ENCODE measurements around the gene PSMA2.
A peak's percentile ranks its signal among the peaks of the same experiment; 100 is the strongest.

The PSMA2 gene

GRCh38 chr7:42931834-42932651 lies at the start of gene PSMA2, which contains the start of gene MRPL32:
Gene PSMA2, minus strand, starts transcription at chr7:42932174. Its CDS starts 16 bp downstream, at chr7:42932158.
Gene MRPL32, plus strand, starts transcription at chr7:42932376. Its CDS starts 11 bp downstream, at chr7:42932387.
- peak; percentile 71 for DNase-seq (ENCODE audit: low read depth)

GRCh38 chr7:42981601-42982000 lies 49.6 kb upstream of the PSMA2 start:
- no peak for DNase-seq (ENCODE audit: low read depth)

GRCh38 chr7:42980514-42980913 lies 48.5 kb upstream of the PSMA2 start:
- DNase-seq (ENCODE audit: low read depth), result no peak

GRCh38 chr7:42980084-42980483 lies 48.1 kb upstream of the PSMA2 start:
- no peak for DNase-seq (ENCODE audit: low read depth)

- DNase-seq (ENCODE audit: low read depth), result no peak
Measured at GRCh38 chr7:42978496-42978895, 46.5 kb upstream of the PSMA2 start.

GRCh38 chr7:42976371-42976770 lies 44.4 kb upstream of the PSMA2 start:
- DNase-seq (ENCODE audit: low read depth), result no peak

GRCh38 chr7:42972699-42973500 lies 40.9 kb upstream of the PSMA2 start:
- DNase-seq (ENCODE audit: low read depth), result no peak

- no peak for DNase-seq (ENCODE audit: low read depth)
Measured at GRCh38 chr7:42967391-42967790, 35.4 kb upstream of the PSMA2 start.

GRCh38 chr7:42964849-42965805 lies 33.2 kb upstream of the PSMA2 start:
- no peak for DNase-seq (ENCODE audit: low read depth)

- DNase-seq (ENCODE audit: low read depth), result no peak
Measured at GRCh38 chr7:42964293-42964692, 32.3 kb upstream of the PSMA2 start.

GRCh38 chr7:42961170-42961569 lies 29.2 kb upstream of the PSMA2 start:
- DNase-seq (ENCODE audit: low read depth), result no peak

GRCh38 chr7:42960762-42961161 lies 28.8 kb upstream of the PSMA2 start:
- DNase-seq (ENCODE audit: low read depth), result no peak

GRCh38 chr7:42959549-42959948 lies 27.6 kb upstream of the PSMA2 start:
- DNase-seq (ENCODE audit: low read depth), result no peak

- no peak for DNase-seq (ENCODE audit: low read depth)
Measured at GRCh38 chr7:42956062-42956461, 24.1 kb upstream of the PSMA2 start.

GRCh38 chr7:42953994-42954393 lies 22.0 kb upstream of the PSMA2 start:
- DNase-seq (ENCODE audit: low read depth), result no peak

- no peak for DNase-seq (ENCODE audit: low read depth)
Measured at GRCh38 chr7:42952328-42952727, 20.4 kb upstream of the PSMA2 start.

- no peak for DNase-seq (ENCODE audit: low read depth)
Measured at GRCh38 chr7:42950417-42950816, 18.4 kb upstream of the PSMA2 start.

GRCh38 chr7:42947521-42947920 lies 15.5 kb upstream of the PSMA2 start:
- no peak for DNase-seq (ENCODE audit: low read depth)

- DNase-seq (ENCODE audit: low read depth), result no peak
Measured at GRCh38 chr7:42946627-42946950, 14.6 kb upstream of the PSMA2 start.

GRCh38 chr7:42945821-42946626 lies 14.1 kb upstream of the PSMA2 start:
- no peak for DNase-seq (ENCODE audit: low read depth)

All from stimulated activated CD8-positive, alpha-beta memory T cell treated with anti-CD3 and anti-CD28 coated beads, Interleukin-15, amount 100 ng/mL, for 24 hours (primary cell).